Measurements from ENCODE around the gene DPM3.

The DPM3 gene

DNA sequence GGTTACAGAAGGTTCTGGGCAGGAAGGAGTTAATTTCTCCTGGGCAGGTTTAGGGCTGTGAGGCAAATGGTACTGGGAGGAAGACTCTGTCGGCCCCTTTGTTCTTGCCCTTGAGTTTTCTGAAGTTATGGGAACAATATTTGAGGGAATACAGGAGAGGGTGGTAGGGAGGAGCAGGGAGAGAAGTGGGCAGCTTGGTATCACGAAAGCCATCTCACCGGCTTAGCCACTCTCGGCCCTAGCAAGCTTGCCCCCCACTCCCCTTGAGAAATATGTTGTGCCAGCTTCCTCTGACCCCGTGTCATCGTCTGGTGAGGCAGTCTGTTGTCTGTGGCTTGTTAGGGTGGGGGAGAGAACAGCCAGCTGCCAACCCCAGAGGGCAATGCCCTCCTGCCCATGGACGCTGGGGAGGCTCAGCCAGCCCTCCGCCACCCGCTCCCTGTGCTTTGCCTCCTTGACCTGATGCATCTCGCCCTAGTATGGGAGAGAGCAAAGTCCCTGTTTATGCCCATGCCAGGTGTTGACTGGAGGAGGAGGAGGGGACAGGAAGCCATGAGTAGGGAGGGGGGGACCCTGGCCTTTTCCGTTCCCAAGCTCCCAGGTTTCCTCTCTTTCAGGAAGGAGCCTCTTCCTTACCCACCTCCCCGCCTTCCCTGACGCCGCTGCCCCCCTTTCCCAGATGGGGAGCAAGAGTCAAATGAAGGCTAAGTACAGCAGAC lies 11.4 kb downstream of the DPM3 start:
- POLR2A ChIA-PET = interaction anchor here (1.0 to 4.1 kb wide), 9 partner anchors 7 to 66 kb away, joined by 3 to 48 read pairs (median 5); partner anchors contain the start of genes DPM3, KRTCAP2 and SLC50A1

DNA sequence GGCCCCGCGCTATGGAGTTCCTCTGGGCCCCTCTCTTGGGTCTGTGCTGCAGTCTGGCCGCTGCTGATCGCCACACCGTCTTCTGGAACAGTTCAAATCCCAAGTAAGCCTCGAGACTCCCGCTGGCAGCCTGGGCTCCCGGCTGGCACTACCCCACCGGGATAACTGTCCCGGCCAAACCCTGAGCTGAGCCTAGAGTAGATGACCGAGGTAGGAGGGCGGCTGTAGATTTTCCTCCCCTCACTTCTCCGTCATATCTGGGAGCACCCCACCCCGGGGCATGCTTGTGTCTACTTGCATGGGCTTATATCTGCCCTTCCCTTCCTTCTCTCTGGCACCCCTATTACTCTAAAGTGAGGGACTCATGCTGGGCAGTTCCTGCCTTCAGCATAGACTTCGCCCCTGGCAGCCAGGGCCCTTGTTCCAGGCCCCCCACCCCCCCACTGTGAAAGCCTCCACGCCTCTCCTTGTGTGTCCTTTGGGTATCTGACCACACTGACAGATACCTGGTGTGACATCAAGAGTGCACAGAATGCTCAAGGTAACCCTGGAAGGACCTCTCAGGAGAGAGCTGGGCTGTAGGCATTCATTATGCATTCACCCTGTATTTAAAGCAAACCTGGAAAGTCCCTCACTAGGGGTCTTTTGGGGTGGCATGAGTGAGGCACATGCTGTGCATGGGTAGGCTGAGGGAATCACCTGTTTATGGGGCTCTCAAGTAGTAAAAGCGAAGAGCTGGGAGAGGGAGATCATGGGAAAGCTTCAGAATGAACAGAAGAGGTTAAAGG lies 12.2 kb downstream of the DPM3 start:
- ChIA-PET CTCF (interaction anchor here (0.8 to 1.4 kb wide), 6 partner anchors 10 to 123 kb away, joined by 3 to 5 read pairs (median 4); no protein-coding TSS in a partner anchor), POLR2A (interaction anchor here (1.0 to 4.1 kb wide), 10 partner anchors 8 to 67 kb away, joined by 3 to 48 read pairs (median 7); partner anchors contain the start of genes DPM3, KRTCAP2 and SLC50A1)
- no peak for DNase-seq (ENCODE audit: extremely low spot score)
- TF ChIP-seq ARNT (IDR thresholded peaks at IDR 0.05) = no peak
- no peak for TF ChIP-seq TARDBP (IDR thresholded peaks at IDR 0.05)
- TF ChIP-seq, protein P1, sequence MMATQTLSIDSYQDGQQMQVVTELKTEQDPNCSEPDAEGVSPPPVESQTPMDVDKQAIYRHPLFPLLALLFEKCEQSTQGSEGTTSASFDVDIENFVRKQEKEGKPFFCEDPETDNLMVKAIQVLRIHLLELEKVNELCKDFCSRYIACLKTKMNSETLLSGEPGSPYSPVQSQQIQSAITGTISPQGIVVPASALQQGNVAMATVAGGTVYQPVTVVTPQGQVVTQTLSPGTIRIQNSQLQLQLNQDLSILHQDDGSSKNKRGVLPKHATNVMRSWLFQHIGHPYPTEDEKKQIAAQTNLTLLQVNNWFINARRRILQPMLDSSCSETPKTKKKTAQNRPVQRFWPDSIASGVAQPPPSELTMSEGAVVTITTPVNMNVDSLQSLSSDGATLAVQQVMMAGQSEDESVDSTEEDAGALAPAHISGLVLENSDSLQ (IDR thresholded peaks at IDR 0.05) = no peak
- TF ChIP-seq FOXA1 (IDR thresholded peaks at IDR 0.05) = no peak

More for the DNA sequence above, 11.4 kb downstream of the DPM3 start:
- CTCF ChIA-PET = interaction anchor here (0.8 to 1.4 kb wide), 6 partner anchors 34 to 122 kb away, joined by 3 to 5 read pairs (median 4); partner anchors contain the start of gene KRTCAP2
- no peak for DNase-seq (ENCODE audit: extremely low spot score)
- TF ChIP-seq ZNF384 (IDR thresholded peaks at IDR 0.05) = no peak
- TF ChIP-seq ELF4 (IDR thresholded peaks at IDR 0.05) = no peak
- TF ChIP-seq L3MBTL2 (conservative IDR thresholded peaks at IDR 0.05) = no peak
- no peak for TF ChIP-seq NFRKB (IDR thresholded peaks at IDR 0.05)
- TF ChIP-seq FOXA1 (IDR thresholded peaks at IDR 0.05) = no peak
- no peak for TF ChIP-seq ARNT (IDR thresholded peaks at IDR 0.05)
- TF ChIP-seq, protein P1 (IDR thresholded peaks at IDR 0.05) = no peak
- TF ChIP-seq TARDBP (IDR thresholded peaks at IDR 0.05) = no peak
- no peak for TF ChIP-seq HDGF (IDR thresholded peaks at IDR 0.05; ENCODE audit: borderline replicate concordance)
- no peak for TF ChIP-seq SP1 (IDR thresholded peaks at IDR 0.05)
- TF ChIP-seq CTBP1 (IDR thresholded peaks at IDR 0.05; ENCODE audit: borderline replicate concordance) = no peak
- TF ChIP-seq LEF1 (IDR thresholded peaks at IDR 0.05; ENCODE audit: borderline replicate concordance) = no peak
- TF ChIP-seq SUZ12 (IDR thresholded peaks at IDR 0.05) = no peak

DNA sequence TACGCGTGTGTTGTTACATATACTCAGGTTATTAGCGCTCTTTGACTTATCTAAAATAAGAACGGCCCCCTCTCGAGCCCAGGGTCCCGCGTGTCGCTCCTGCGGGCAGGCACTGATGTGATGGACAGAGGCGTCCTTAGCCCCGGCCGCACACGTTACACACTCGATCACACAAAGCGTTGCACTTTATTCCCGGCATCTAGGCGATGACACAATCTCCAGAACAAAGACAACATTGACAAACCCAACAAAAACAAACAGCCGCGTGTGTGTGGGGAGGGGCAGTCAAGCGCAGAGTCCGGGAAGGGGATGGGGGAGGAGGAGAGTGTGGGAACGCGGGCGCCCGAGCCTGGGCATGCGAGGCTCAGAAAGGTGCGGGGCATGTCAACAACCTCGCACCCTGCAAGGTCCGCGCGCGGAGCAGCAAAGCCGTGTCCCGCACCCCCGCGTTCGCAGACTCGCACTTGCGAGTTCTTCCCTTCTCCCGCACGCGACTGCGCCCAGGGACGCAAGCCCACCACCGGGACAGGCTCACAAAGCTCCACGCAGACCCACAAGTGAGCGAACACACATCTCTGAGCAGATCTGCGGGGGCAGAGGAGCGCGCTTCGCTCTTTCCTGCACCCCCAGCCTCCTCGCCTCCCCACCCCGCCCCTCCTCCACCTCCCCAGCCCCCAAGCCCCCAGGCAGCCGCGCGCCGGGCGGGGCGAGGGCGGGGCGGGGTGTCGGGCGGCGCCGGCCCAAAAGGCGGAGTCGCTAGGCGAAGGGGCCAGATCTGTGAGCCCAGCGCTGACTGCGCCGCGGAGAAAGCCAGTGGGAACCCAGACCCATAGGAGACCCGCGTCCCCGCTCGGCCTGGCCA lies 13.0 kb downstream of the DPM3 start, which contains the start of gene EFNA1:
TSS of gene EFNA1 (plus strand) at position 772 of the 862 bp plus-strand sequence. CDS start 102 bp downstream, outside the sequence.
- DNase-seq (ENCODE audit: extremely low spot score) = peak; percentile 71
- CTCF ChIA-PET = interaction anchor here (0.6 to 2.3 kb wide), 4 partner anchors 9 to 646 kb away, joined by 3 to 8 read pairs (median 4); no protein-coding TSS in a partner anchor
- TF ChIP-seq CTBP1 (IDR thresholded peaks at IDR 0.05; ENCODE audit: borderline replicate concordance) = peak; percentile 57; the same call in 1 of the 2 replicates
- peak; percentile 73 for TF ChIP-seq L3MBTL2 (conservative IDR thresholded peaks at IDR 0.05)
- no peak for TF ChIP-seq NFRKB (IDR thresholded peaks at IDR 0.05)
- no peak for TF ChIP-seq FOXK2 (IDR thresholded peaks at IDR 0.05)
- POLR2A ChIA-PET = interaction anchor here (0.8 to 4.1 kb wide), 7 partner anchors 9 to 45 kb away, joined by 3 to 48 read pairs (median 7); partner anchors contain the start of genes DPM3, KRTCAP2 and SLC50A1

DNA sequence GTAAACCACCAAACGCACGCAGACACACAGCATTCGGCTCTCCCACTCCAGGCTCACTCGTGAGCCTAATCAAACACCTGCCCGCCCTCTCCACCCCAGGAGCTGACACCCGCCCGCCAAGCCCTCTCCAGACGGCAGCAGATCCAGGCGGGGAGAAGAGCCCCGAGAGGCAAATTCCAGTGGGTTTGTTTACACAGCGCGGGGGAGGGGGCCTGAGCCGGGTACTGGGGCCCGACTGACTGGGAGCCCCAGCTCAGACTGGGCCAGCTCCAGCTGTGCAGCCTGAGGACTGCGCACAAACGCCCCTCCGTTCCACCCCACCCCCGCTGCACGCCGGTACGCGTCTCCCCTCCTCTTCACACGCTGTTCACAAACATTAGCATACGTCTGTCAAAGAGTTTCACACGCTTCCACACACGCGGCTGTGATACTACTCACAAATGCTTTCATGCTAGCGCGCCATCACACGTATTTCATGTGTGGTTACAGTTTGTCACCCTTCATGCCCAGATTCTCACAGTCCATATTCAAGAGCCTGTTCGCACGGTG lies 13.7 kb downstream of the DPM3 start:
- no peak for TF ChIP-seq HDGF (IDR thresholded peaks at IDR 0.05; ENCODE audit: borderline replicate concordance)
- no peak for TF ChIP-seq ARNT (IDR thresholded peaks at IDR 0.05)
- TF ChIP-seq, protein P1 (IDR thresholded peaks at IDR 0.05) = peak; percentile 71
- 0 out of 2 replicates have a peak, but pooled peaks have one; percentile 50 for TF ChIP-seq CTBP1 (IDR thresholded peaks at IDR 0.05; ENCODE audit: borderline replicate concordance)
- TF ChIP-seq ELF4 (IDR thresholded peaks at IDR 0.05) = no peak
- DNase-seq (ENCODE audit: extremely low spot score) = peak; percentile 33
- ChIA-PET CTCF (interaction anchor here (0.6 to 2.3 kb wide), 5 partner anchors 24 to 646 kb away, joined by 3 to 10 read pairs (median 3); no protein-coding TSS in a partner anchor), POLR2A (interaction anchor here (0.8 to 4.1 kb wide), 6 partner anchors 10 to 46 kb away, joined by 3 to 48 read pairs (median 8); partner anchors contain the start of genes DPM3, KRTCAP2 and SLC50A1)

DNA sequence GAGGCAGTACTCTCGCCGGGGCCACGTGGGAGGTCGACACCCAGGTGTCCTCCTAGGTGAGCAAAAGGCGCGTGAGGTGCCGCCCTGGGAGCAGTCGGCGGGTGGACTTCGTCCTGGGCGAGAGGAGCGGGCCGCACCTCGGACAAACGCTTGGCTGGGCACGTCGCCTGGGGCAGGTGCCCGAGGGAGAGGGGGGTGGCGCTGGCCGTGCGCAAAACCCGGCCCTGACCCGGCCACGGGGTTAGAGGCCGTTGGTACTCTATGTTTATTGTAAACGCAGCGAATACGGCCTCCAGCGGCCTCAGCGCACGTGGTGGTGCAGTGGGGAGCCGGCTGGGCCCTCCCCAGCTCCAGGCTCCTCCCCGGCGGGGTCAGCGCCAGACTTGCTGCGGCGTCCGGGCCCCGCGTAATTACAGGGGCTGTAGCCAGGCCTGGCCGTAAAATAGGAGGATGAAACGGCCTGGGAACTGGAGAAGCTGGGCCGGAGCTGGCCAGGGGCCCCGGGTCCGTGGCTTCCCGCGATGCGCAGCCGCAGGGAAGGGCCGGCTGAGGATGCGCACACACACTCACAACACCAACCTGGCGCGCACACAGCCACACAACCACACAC lies 14.3 kb downstream of the DPM3 start:
- DNase-seq (ENCODE audit: extremely low spot score) = peak; percentile 48
- CTCF ChIA-PET = interaction anchor here (0.8 to 2.3 kb wide), 4 partner anchors 24 to 41 kb away, joined by 3 to 10 read pairs (median 6); no protein-coding TSS in a partner anchor
- POLR2A ChIA-PET = interaction anchor here (0.7 to 4.1 kb wide), 12 partner anchors 10 to 147 kb away, joined by 3 to 48 read pairs (median 4); partner anchors contain the start of genes CLK2, DPM3, KRTCAP2 and SLC50A1
- TF ChIP-seq L3MBTL2 (conservative IDR thresholded peaks at IDR 0.05) = peak; percentile 82
- no peak for TF ChIP-seq TARDBP (IDR thresholded peaks at IDR 0.05)
- no peak for TF ChIP-seq FOXK2 (IDR thresholded peaks at IDR 0.05)
- no peak for TF ChIP-seq LEF1 (IDR thresholded peaks at IDR 0.05; ENCODE audit: borderline replicate concordance)
- no peak for TF ChIP-seq SUZ12 (IDR thresholded peaks at IDR 0.05)
- no peak for TF ChIP-seq ZNF384 (IDR thresholded peaks at IDR 0.05)
